ENCODE data around the gene TMEM131. TPM values are rescaled to one million over a fixed set of nuclear protein-coding genes. Genes with fewer than 3 reads are reported as not detected.

Gene TMEM131
- total RNA-seq, 1 donor from 2014 or later, result 35.4 TPM

- no peak for DNase-seq (ENCODE audit: extremely low spot score in 2 of 2)
- H3K27me3 ChIP-seq, result no peaks in the 10 kb centered on the region
- no peaks in the 10 kb centered on the region for H3K9me3 ChIP-seq
- no peak for TF ChIP-seq POLR2A (IDR thresholded peaks at IDR 0.05)
- TF ChIP-seq POLR2AphosphoS5 (IDR thresholded peaks at IDR 0.05; ENCODE audit: insufficient read depth in 1 of 2, low read depth in 1 of 2), result no peak
- no peak for TF ChIP-seq CTCF (IDR thresholded peaks at IDR 0.05)
- no peaks in the 10 kb centered on the region for H3K4me1 ChIP-seq
- H3K27ac ChIP-seq, result no peak overlapping the region
- intact Hi-C loops (cut with DNase I), result no loop called here
- H3K4me3 ChIP-seq, result no peak overlapping the region
- peaks cover 0 to 35% of the 10 kb centered on the region in 2 donors for H3K36me3 ChIP-seq
Observed at GRCh38 chr2:97769308-97769707, 226.4 kb downstream of the TMEM131 start.

- Histone ChIP-seq H3K27me3 (no peaks in the 10 kb centered on the region), H3K4me1 (no peaks in the 10 kb centered on the region), H3K9me3 (no peaks in the 10 kb centered on the region), H3K36me3 (peaks cover 0 to 32% of the 10 kb centered on the region in 2 donors), H3K27ac (no peak overlapping the region), H3K4me3 (no peak overlapping the region)
- intact Hi-C loops (cut with DNase I), result no loop called here
- no peak for DNase-seq (ENCODE audit: extremely low spot score in 2 of 2)
- TF ChIP-seq POLR2A (IDR thresholded peaks at IDR 0.05) (no peak), CTCF (IDR thresholded peaks at IDR 0.05) (no peak), POLR2AphosphoS5 (IDR thresholded peaks at IDR 0.05; ENCODE audit: insufficient read depth in 1 of 2, low read depth in 1 of 2) (no peak)
Observed at GRCh38 chr2:97766567-97766966, 229.2 kb downstream of the TMEM131 start.

- Histone ChIP-seq H3K36me3 (peaks cover 0 to 38% of the 10 kb centered on the region in 2 donors), H3K4me1 (no peaks in the 10 kb centered on the region), H3K27ac (no peak overlapping the region), H3K27me3 (no peaks in the 10 kb centered on the region), H3K9me3 (no peaks in the 10 kb centered on the region), H3K4me3 (no peak overlapping the region)
- intact Hi-C loops (cut with DNase I), result no loop called here
- no peak for TF ChIP-seq CTCF (IDR thresholded peaks at IDR 0.05)
- no peak for TF ChIP-seq POLR2A (IDR thresholded peaks at IDR 0.05)
- TF ChIP-seq POLR2AphosphoS5 (IDR thresholded peaks at IDR 0.05; ENCODE audit: insufficient read depth in 1 of 2, low read depth in 1 of 2), result no peak
- DNase-seq (ENCODE audit: extremely low spot score in 2 of 2), result no peak
Observed at GRCh38 chr2:97765933-97766332, 229.8 kb downstream of the TMEM131 start.

GRCh38 chr2:97764559-97765263 is 231.0 kb downstream of the TMEM131 start:
- TF ChIP-seq POLR2AphosphoS5 (IDR thresholded peaks at IDR 0.05; ENCODE audit: insufficient read depth in 1 of 2, low read depth in 1 of 2) (no peak), POLR2A (IDR thresholded peaks at IDR 0.05) (no peak), CTCF (IDR thresholded peaks at IDR 0.05) (no peak)
- Histone ChIP-seq H3K27ac (no peak overlapping the region), H3K9me3 (no peaks in the 10 kb centered on the region), H3K27me3 (no peaks in the 10 kb centered on the region), H3K36me3 (peaks cover 0 to 50% of the 10 kb centered on the region in 2 donors), H3K4me3 (no peak overlapping the region), H3K4me1 (no peaks in the 10 kb centered on the region)
- intact Hi-C loops (cut with DNase I), result no loop called here
- no peak for DNase-seq (ENCODE audit: extremely low spot score in 2 of 2)

GRCh38 chr2:97763176-97763845 is 232.4 kb downstream of the TMEM131 start:
- TF ChIP-seq POLR2A (IDR thresholded peaks at IDR 0.05) (no peak), POLR2AphosphoS5 (IDR thresholded peaks at IDR 0.05; ENCODE audit: insufficient read depth in 1 of 2, low read depth in 1 of 2) (no peak), CTCF (IDR thresholded peaks at IDR 0.05) (no peak)
- intact Hi-C loops (cut with DNase I), result no loop called here
- peaks cover 0 to 64% of the 10 kb centered on the region in 2 donors for H3K36me3 ChIP-seq
- no peaks in the 10 kb centered on the region for H3K9me3 ChIP-seq
- no peak for DNase-seq (ENCODE audit: extremely low spot score in 2 of 2)
- H3K4me3 ChIP-seq, result no peak overlapping the region
- H3K27me3 ChIP-seq, result no peaks in the 10 kb centered on the region
- no peaks in the 10 kb centered on the region for H3K4me1 ChIP-seq
- no peak overlapping the region for H3K27ac ChIP-seq

Data from vagina (tissue), 2 donors.